ENCODE results near the gene KIF1A. TPM values are rescaled to one million over a fixed set of nuclear protein-coding genes. Genes with fewer than 3 reads are reported as not detected.
"Not testable (repeated sequence)": the region's sequence is repeated elsewhere in the genome, so short reads cannot be mapped to it uniquely, and the experiment has no call there.

KIF1A gene
- total RNA-seq, 4 donors from 2014 or later: 0.19 to 0.60 TPM; not detected in 2

GRCh38 chr2:240685771-240686371 lies 134.1 kb downstream of the KIF1A start:
- TF ChIP-seq, protein P1, sequence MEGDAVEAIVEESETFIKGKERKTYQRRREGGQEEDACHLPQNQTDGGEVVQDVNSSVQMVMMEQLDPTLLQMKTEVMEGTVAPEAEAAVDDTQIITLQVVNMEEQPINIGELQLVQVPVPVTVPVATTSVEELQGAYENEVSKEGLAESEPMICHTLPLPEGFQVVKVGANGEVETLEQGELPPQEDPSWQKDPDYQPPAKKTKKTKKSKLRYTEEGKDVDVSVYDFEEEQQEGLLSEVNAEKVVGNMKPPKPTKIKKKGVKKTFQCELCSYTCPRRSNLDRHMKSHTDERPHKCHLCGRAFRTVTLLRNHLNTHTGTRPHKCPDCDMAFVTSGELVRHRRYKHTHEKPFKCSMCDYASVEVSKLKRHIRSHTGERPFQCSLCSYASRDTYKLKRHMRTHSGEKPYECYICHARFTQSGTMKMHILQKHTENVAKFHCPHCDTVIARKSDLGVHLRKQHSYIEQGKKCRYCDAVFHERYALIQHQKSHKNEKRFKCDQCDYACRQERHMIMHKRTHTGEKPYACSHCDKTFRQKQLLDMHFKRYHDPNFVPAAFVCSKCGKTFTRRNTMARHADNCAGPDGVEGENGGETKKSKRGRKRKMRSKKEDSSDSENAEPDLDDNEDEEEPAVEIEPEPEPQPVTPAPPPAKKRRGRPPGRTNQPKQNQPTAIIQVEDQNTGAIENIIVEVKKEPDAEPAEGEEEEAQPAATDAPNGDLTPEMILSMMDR (IDR thresholded peaks at IDR 0.05): no peak
- DNase-seq (ENCODE audit: low spot score) (no peak), ATAC-seq (ENCODE audit: low FRiP score) (no peak)

DNA sequence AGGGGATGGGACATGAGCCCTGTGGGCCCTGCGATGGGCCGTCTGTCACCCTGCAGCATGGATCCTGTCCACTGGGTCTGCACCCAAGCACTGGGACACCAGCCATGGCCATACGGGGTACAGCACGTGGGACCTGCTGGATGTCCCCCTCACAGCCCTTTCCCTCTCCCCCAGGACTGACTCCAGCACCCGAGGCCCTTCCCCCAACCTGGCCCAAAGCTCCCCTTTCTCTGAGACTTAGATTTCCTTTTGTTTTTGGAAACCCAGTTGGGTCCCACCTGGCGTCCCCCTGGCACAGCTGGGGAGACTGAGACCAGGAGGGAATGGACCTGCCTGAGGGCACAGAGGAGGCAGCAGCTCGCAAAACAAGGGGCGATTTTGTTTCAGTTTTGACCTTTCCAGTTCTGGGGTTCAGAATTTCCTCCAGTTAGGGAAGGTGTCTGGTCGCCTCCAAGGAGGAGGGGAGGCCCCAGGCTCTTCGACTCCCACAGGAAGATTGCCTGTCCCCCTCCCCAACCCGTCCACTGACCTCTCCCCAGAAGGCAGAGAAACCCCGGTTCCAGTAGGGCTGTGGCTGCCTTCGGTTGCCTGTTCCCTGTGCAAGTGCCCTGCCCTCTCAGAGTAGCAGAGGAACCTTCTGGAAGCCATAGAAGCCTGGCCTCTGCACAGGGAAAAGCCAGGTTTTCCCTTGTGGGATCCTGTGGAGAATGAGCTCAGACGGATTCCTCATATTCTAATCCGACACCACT lies 135.9 kb downstream of the KIF1A start:
- not testable (repeated sequence) for DNase-seq (ENCODE audit: low spot score); ATAC-seq (ENCODE audit: low FRiP score)

- not testable (repeated sequence) for ATAC-seq (ENCODE audit: low FRiP score); DNase-seq (ENCODE audit: low spot score)
These were observed 136.6 kb downstream of the KIF1A start for GRCh38 chr2:240683329-240683979.

- not testable (repeated sequence) for DNase-seq (ENCODE audit: low spot score); ATAC-seq (ENCODE audit: low FRiP score)
These were observed 137.4 kb downstream of the KIF1A start, which contains the start of gene AQP12B for GRCh38 chr2:240682431-240683224. Gene AQP12B (minus strand): TSS chr2:240682885. CDS start chr2:240682837, 48 bp downstream.

DNA sequence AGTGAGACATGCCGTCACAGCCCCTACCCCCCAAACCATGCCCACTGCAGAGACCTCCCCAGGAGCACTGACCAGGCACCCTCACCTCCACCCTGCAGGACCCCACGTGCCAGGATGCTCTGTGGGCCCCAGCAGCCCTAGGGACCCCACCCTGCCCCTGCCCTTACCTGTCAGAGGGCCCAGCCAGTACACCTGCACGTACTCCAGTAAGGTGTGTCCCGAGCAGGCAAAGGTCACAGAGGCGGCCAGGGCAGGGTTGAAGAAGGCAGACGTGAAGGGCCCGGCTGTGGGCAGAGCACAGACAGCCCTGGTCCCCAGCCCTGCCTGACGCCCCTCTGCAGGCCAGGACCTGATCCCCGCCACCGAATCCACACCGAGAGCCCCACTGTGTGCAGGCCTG lies 139.8 kb downstream of the KIF1A start:
- ATAC-seq (ENCODE audit: low FRiP score): not testable (repeated sequence)

DNA sequence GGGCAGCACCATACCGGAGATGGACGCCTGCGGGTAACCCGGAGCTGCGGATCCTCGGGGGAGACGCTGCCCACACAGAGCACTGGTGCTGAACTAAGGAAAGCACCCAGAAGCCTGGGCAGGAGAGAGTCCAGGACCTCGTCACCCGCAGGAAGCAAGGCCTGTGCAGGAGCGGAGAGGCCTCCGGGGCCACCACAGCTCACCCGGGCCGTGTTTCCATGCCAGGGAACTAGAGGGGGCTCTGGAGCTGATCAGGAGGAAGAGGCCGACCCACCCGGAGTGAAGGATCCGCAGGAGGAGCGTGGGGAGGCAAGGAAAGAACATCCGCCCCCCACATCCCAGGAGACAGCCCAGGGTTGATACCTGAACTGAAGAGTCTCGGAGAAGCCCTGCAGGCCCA lies 141.1 kb downstream of the KIF1A start:
- ATAC-seq (ENCODE audit: low FRiP score): not testable (repeated sequence)

More for the DNA sequence above, 139.8 kb downstream of the KIF1A start:
- not testable (repeated sequence) for DNase-seq (ENCODE audit: low spot score)

GRCh38 chr2:240678043-240678442 lies 142.0 kb downstream of the KIF1A start:
- DNase-seq (ENCODE audit: low spot score); ATAC-seq (ENCODE audit: low FRiP score): not testable (repeated sequence)

More for the DNA sequence above, 141.1 kb downstream of the KIF1A start:
- DNase-seq (ENCODE audit: low spot score): not testable (repeated sequence)

GRCh38 chr2:240675345-240675744 lies 144.7 kb downstream of the KIF1A start:
- not testable (repeated sequence) for DNase-seq (ENCODE audit: low spot score)
- ATAC-seq (ENCODE audit: low FRiP score): peak; percentile 59

DNA sequence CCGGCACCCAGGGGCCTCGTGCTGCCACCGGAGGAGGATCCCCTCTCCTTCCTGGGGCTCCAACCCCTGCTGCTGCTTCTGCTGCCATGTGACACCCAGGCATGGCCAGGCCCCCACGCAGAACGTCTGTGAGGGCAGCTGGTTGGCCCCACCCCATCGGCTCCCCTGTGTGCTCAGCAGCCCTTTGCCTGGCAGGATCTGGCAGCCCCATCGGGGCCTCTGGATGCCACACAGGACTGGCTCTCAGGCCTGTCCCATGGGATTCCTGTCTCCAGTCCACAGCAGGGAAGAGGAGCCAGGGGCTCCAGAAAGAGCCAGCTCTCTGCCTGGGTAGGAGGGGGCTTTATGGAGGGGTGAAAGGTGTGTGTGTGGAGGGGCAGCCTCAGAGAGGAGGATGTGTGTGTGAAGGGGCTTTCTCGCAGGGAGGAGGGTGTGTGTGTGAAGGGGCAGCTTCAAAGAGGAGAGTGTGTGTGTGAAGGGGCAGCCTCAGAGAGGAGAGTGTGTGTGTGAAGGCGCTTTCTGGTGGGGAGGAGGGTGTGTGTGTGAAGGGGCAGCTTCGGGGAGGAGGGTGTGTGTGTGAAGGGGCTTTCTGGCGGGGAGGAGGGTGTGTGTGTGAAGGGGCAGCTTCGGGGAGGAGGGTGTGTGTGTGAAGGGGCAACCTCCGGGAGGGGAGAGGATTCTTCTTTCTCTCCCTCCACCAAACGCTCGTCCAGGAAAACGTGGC lies 145.4 kb downstream of the KIF1A start:
- not testable (repeated sequence) for ATAC-seq (ENCODE audit: low FRiP score); DNase-seq (ENCODE audit: low spot score)

GRCh38 chr2:240672701-240673190 lies 147.3 kb downstream of the KIF1A start:
- TF ChIP-seq, protein P1 (IDR thresholded peaks at IDR 0.05): no peak
- no peak for ATAC-seq (ENCODE audit: low FRiP score)
- no peak for DNase-seq (ENCODE audit: low spot score)

Measured in omental fat pad (tissue), 4 donors.